LHCN-M2 (cell line): ENCODE results near the gene OR14K1. TPM values are rescaled to one million over a fixed set of nuclear protein-coding genes. Genes with fewer than 3 reads are reported as not detected.
"Not testable (repeated sequence)": the region's sequence is repeated elsewhere in the genome, so short reads cannot be mapped to it uniquely, and the experiment has no call there.

Source experiments
- DNase-seq: peaks from one replicate; pipeline ENCODE4 v3.0.0-alpha.2; 2012; ENCODE audit warnings: low read depth
- polyA plus RNA-seq: library from polyadenylated mRNA; unstranded; fragments of >200 nt; gene quantifications from one replicate; pipeline ENCODE4 v1.2.1, GENCODE V29; 2012; ENCODE audit warnings: missing spikeins
- total RNA-seq: library from RNA; depleted of rRNA; stranded (reverse); fragments of >200 nt; gene quantifications from 2 replicates; pipeline ENCODE4 v1.2.3, GENCODE V29; 2014; rRNA removed

The OR14K1 gene
- not detected in 2 replicates for total RNA-seq
- polyA plus RNA-seq = not detected

- no peak for DNase-seq
Observed at GRCh38 chr1:247738315-247738714, at the start of gene OR14K1. Gene OR14K1, plus strand, starts transcription at chr1:247738615. Its CDS starts 0 bp downstream, at chr1:247738615.

- DNase-seq = no peak
Observed at GRCh38 chr1:247701338-247701737, 37.1 kb upstream of the OR14K1 start.

- not testable (repeated sequence) for DNase-seq
Observed at GRCh38 chr1:247710681-247711080, 27.7 kb upstream of the OR14K1 start.

- DNase-seq = no peak
Observed at GRCh38 chr1:247713753-247714152, 24.7 kb upstream of the OR14K1 start.

GRCh38 chr1:247716546-247716945 lies 21.9 kb upstream of the OR14K1 start, which contains the start of gene OR6F1:
Gene OR6F1, minus strand, starts transcription at chr1:247716646. Its CDS starts 3,891 bp downstream, at chr1:247712755.
- no peak for DNase-seq

GRCh38 chr1:247721222-247721621 lies 17.2 kb upstream of the OR14K1 start:
- DNase-seq = no peak

- DNase-seq = no peak
Observed at GRCh38 chr1:247740721-247741120, 2.3 kb downstream of the OR14K1 start.

- no peak for DNase-seq
Observed at GRCh38 chr1:247741756-247742155, 3.3 kb downstream of the OR14K1 start.

- not testable (repeated sequence) for DNase-seq
Observed at GRCh38 chr1:247742215-247742760, 3.9 kb downstream of the OR14K1 start.

GRCh38 chr1:247746391-247746935 lies 8.0 kb downstream of the OR14K1 start:
- DNase-seq = no peak

GRCh38 chr1:247747616-247748015 lies 9.2 kb downstream of the OR14K1 start:
- DNase-seq = no peak

- no peak for DNase-seq
Observed at GRCh38 chr1:247748041-247748440, 9.6 kb downstream of the OR14K1 start, which contains the start of gene OR14A2. Gene OR14A2, minus strand, starts transcription at chr1:247748141.

- DNase-seq = no peak
Observed at GRCh38 chr1:247749870-247750269, 11.5 kb downstream of the OR14K1 start.

GRCh38 chr1:247754311-247754710 lies 15.9 kb downstream of the OR14K1 start:
- DNase-seq = not testable (repeated sequence)

- DNase-seq = no peak
Observed at GRCh38 chr1:247760456-247760855, 22.0 kb downstream of the OR14K1 start, which contains the start of gene OR1C1. Gene OR1C1, minus strand, starts transcription at chr1:247760556. Its CDS starts 2,150 bp downstream, at chr1:247758406.

- no peak for DNase-seq
Observed at GRCh38 chr1:247769603-247770002, 31.2 kb downstream of the OR14K1 start.

Other genes with a start within 250 kb of the OR14K1 start
- not detected in 2 replicates for gene OR2C3, start 202.2 kb upstream of the OR14K1 start, total RNA-seq
- gene GCSAML, start 189.5 kb upstream of the OR14K1 start, total RNA-seq = not detected in 2 replicates
- gene OR2G2, start 150.3 kb upstream of the OR14K1 start, total RNA-seq = not detected in 2 replicates
- gene OR2G3, start 133.0 kb upstream of the OR14K1 start, total RNA-seq = not detected in 2 replicates
- gene OR13G1, start 58.9 kb upstream of the OR14K1 start, total RNA-seq = not detected in 2 replicates
- not detected in 2 replicates for gene OR6F1, start 22.0 kb upstream of the OR14K1 start, total RNA-seq
- gene OR14A2, start 9.5 kb downstream of the OR14K1 start, total RNA-seq = not detected in 2 replicates
- not detected in 2 replicates for gene OR1C1, start 21.9 kb downstream of the OR14K1 start, total RNA-seq
- gene OR14A16, start 85.5 kb downstream of the OR14K1 start, total RNA-seq = not detected in 2 replicates
- gene OR11L1, start 103.3 kb downstream of the OR14K1 start, total RNA-seq = not detected in 2 replicates
- not detected in 2 replicates for gene TRIM58, start 118.6 kb downstream of the OR14K1 start, total RNA-seq
- not detected in 2 replicates for gene OR2W3, start 157.0 kb downstream of the OR14K1 start, total RNA-seq
- gene OR2T8, start 181.6 kb downstream of the OR14K1 start, total RNA-seq = not detected in 2 replicates
- not detected in 2 replicates for gene OR2AJ1, start 186.3 kb downstream of the OR14K1 start, total RNA-seq
- gene OR2L8, start 210.2 kb downstream of the OR14K1 start, total RNA-seq = not detected in 2 replicates
- gene OR2AK2, start 226.6 kb downstream of the OR14K1 start, total RNA-seq = not detected in 2 replicates